HCT116 (cell line): ENCODE data around the gene SARS2. TPM values are rescaled to one million over a fixed set of nuclear protein-coding genes. Genes with fewer than 3 reads are reported as not detected.

Experiments used
- ATAC-seq: fragments of 200-7000 bp; cut with Tn5 transposase; 2 replicates; pipeline ENCODE4 v1.9.1; 2020; ENCODE audit warnings: mild to moderate bottlenecking, moderate library complexity
- BruUV-seq: library from RNA; stranded (reverse); fragments of 400-500 nt; replicated peaks from 2 replicates; lab custom pipeline; 2021; lab: Mats Ljungman, UMichigan
- CTCF ChIA-PET: fragments of 300-600 bp; sonication (Branson Sonifier 250); formaldehyde crosslinking; loops from one replicate; lab custom pipeline; 2021; ENCODE audit warnings: antibody characterized with exemption; lab: Charles Lee
- POLR2A ChIA-PET: fragments of 300-600, 350-600 bp; sonication (Branson Sonifier 250); formaldehyde crosslinking; loops from one replicate; lab custom pipeline; 2021; ENCODE audit warnings: antibody characterized with exemption; lab: Charles Lee
- RAD21 ChIA-PET, 2 experiments: fragments of 300-600 bp; sonication (Branson Sonifier 250); formaldehyde crosslinking; loops; one replicate each; lab custom pipeline; 2023; ENCODE audit warnings: low total read pairs in 2 of 2; ENCODE audit not compliant: uncharacterized antibody in 2 of 2, unreplicated experiment in 2 of 2, low non-redundant PET in 1 of 2; lab: Charles Lee
- DNase-seq: peaks from one replicate; pipeline ENCODE4 v3.0.0-alpha.2; 2010; ENCODE audit warnings: low read depth, low spot score
- H2AFZ ChIP-seq: fragments of 200-600 bp; shearing (Covaris generic), sonication (generic); 2 replicates; pipeline ENCODE4 v1.6.1; 2017; ENCODE audit warnings: low read depth, mixed run types, mixed read lengths, antibody characterized with exemption, low read length; ENCODE audit not compliant: poor library complexity, severe bottlenecking
- H3K27ac ChIP-seq: 2 replicates; pipeline ENCODE4 v1.5.1; 2012; ENCODE audit warnings: low read depth, low read length
- H3K27me3 ChIP-seq: fragments of 200-600 bp; sonication (generic); 2 replicates; pipeline ENCODE4 v1.6.1; 2016; ENCODE audit warnings: mixed run types, low read length, mixed read lengths; ENCODE audit not compliant: insufficient read depth
- H3K36me3 ChIP-seq, 2 experiments: fragments of 200-500 bp in 1 of 2; fragments of 200-600 bp in 1 of 2; sonication (Bioruptor generic) in 1 of 2; sonication (generic) in 1 of 2; 2 replicates each; pipeline versions ENCODE4 v1.5.1 to v1.6.1; 2014 to 2016; ENCODE audit warnings: low read length in 2 of 2, inconsistent platforms in 1 of 2, mixed read lengths in 1 of 2, mixed run types in 1 of 2; ENCODE audit not compliant: insufficient read depth in 2 of 2, control insufficient read depth in 1 of 2
- H3K4me1 ChIP-seq, 2 experiments: fragments of 200-600 bp in 1 of 2; sonication (generic) in 1 of 2; 2 replicates each; pipeline versions ENCODE4 v1.5.1 to v1.6.1; 2012 to 2017; ENCODE audit warnings: low read length in 2 of 2, inconsistent platforms in 1 of 2, mild to moderate bottlenecking in 1 of 2, mixed read lengths in 1 of 2, mixed run types in 1 of 2, moderate library complexity in 1 of 2; ENCODE audit not compliant: insufficient read depth in 2 of 2, control insufficient read depth in 1 of 2
- H3K4me2 ChIP-seq: fragments of 200-600 bp; sonication (generic); 2 replicates; pipeline ENCODE4 v1.6.1; 2017; ENCODE audit warnings: mixed run types, low read length, mixed read lengths
- H3K4me3 ChIP-seq, 2 experiments: fragments of 200-600 bp in 1 of 2; sonication (generic) in 1 of 2; replicated peaks in 1 of 2; 2 replicates each; pipeline ENCODE4 v1.5.1; 2011 to 2016; ENCODE audit warnings: low read length in 2 of 2, control low read depth in 1 of 2, low read depth in 1 of 2, mild to moderate bottlenecking in 1 of 2, mixed read lengths in 1 of 2, mixed run types in 1 of 2
- H3K79me2 ChIP-seq: fragments of 200-600 bp; sonication (generic); 2 replicates; pipeline ENCODE4 v1.6.1; 2017; ENCODE audit warnings: mild to moderate bottlenecking, mixed run types, low read length, moderate library complexity, mixed read lengths; ENCODE audit not compliant: insufficient read depth
- H3K9ac ChIP-seq: fragments of 200-600 bp; sonication (generic); 2 replicates; pipeline ENCODE4 v1.6.1; 2016; ENCODE audit warnings: low read length, mixed read lengths
- H3K9me2 ChIP-seq: fragments of 200-600 bp; sonication (generic), shearing (Covaris generic); 2 replicates; pipeline ENCODE4 v1.6.1; 2017; ENCODE audit warnings: mixed run types, mild to moderate bottlenecking, moderate library complexity; ENCODE audit not compliant: insufficient read depth
- H3K9me3 ChIP-seq, 2 experiments: fragments of 200-500 bp in 1 of 2; fragments of 200-600 bp in 1 of 2; sonication (Bioruptor generic) in 1 of 2; sonication (generic) in 1 of 2; 2 replicates each; pipeline ENCODE4 v1.6.1; 2014 to 2017; ENCODE audit warnings: low read length in 2 of 2, mixed read lengths in 2 of 2, inconsistent platforms in 1 of 2, low read depth in 1 of 2, mild to moderate bottlenecking in 1 of 2, mixed run types in 1 of 2, moderate library complexity in 1 of 2; ENCODE audit not compliant: control insufficient read depth in 1 of 2, insufficient read depth in 1 of 2
- H4K20me1 ChIP-seq: fragments of 200-600 bp; sonication (generic), shearing (Covaris generic); 2 replicates; pipeline ENCODE4 v1.6.1; 2017; ENCODE audit warnings: mixed run types, mild to moderate bottlenecking, moderate library complexity; ENCODE audit not compliant: insufficient read depth
- ATF3 ChIP-seq: IDR thresholded peaks from 2 replicates; pipeline ENCODE4 v1.6.1; 2012
- CEBPB ChIP-seq: IDR thresholded peaks from 2 replicates; pipeline ENCODE4 v1.6.1; 2012; ENCODE audit warnings: low read depth
- EGR1 ChIP-seq: IDR thresholded peaks from 2 replicates; pipeline ENCODE4 v1.6.1; 2012; ENCODE audit warnings: low read depth
- ELF1 ChIP-seq: IDR thresholded peaks from 2 replicates; pipeline ENCODE4 v1.6.1; 2012; ENCODE audit warnings: low read depth, borderline replicate concordance
- EZH2 ChIP-seq: fragments of 200-600 bp; sonication (generic); IDR thresholded peaks from 2 replicates; pipeline ENCODE4 v1.6.1; 2017; ENCODE audit warnings: antibody characterized with exemption, mixed run types
- EZH2phosphoT487 ChIP-seq: fragments of 200-600 bp; IDR thresholded peaks from 2 replicates; pipeline ENCODE4 v1.6.1; 2018; ENCODE audit warnings: antibody characterized with exemption, borderline replicate concordance
- JUND ChIP-seq: IDR thresholded peaks from 2 replicates; pipeline ENCODE4 v1.6.1; 2012
- MAX ChIP-seq: IDR thresholded peaks from 2 replicates; pipeline ENCODE4 v1.6.1; 2012
- POLR2A ChIP-seq: IDR thresholded peaks from 2 replicates; pipeline ENCODE4 v1.7.0; 2011; ENCODE audit warnings: borderline replicate concordance; ENCODE audit not compliant: insufficient read depth, insufficient read length; ENCODE audit errors: extremely low read depth
- POLR2AphosphoS5 ChIP-seq: IDR thresholded peaks from 2 replicates; pipeline ENCODE4 v1.6.1; 2011; ENCODE audit warnings: mild to moderate bottlenecking, low read depth, low read length, moderate library complexity
- REST ChIP-seq: IDR thresholded peaks from 2 replicates; pipeline ENCODE4 v1.6.1; 2012; ENCODE audit warnings: low read depth
- SIN3A ChIP-seq: IDR thresholded peaks from 2 replicates; pipeline ENCODE4 v1.6.1; 2012; ENCODE audit warnings: low read depth
- SP1 ChIP-seq: IDR thresholded peaks from 2 replicates; pipeline ENCODE4 v1.6.1; 2012; ENCODE audit warnings: low read depth
- TCF7L2 ChIP-seq: IDR thresholded peaks from 2 replicates; pipeline ENCODE4 v1.7.0; 2011; ENCODE audit warnings: borderline replicate concordance, inconsistent platforms; ENCODE audit not compliant: insufficient read depth, insufficient read length; ENCODE audit errors: extremely low read depth
- YY1 ChIP-seq: IDR thresholded peaks from 2 replicates; pipeline ENCODE4 v1.6.1; 2011; ENCODE audit warnings: low read length, low read depth, moderate library complexity, mild to moderate bottlenecking; ENCODE audit not compliant: insufficient replicate concordance; ENCODE audit errors: extremely low read depth
- ZBTB33 ChIP-seq: IDR thresholded peaks from 2 replicates; pipeline ENCODE4 v1.6.1; 2011; ENCODE audit warnings: mild to moderate bottlenecking, low read length, moderate library complexity; ENCODE audit not compliant: insufficient replicate concordance; ENCODE audit errors: extremely low read depth
- ZNF274 ChIP-seq: fragments of 200-500 bp; sonication (Bioruptor generic); IDR thresholded peaks from 2 replicates; pipeline ENCODE4 v1.6.1; 2014; ENCODE audit warnings: mild to moderate bottlenecking, low read depth, low read length, inconsistent platforms
- intact Hi-C: fragments of 100-400 bp; cut with micrococcal nuclease; formaldehyde crosslinking; loops from 2 replicates; pipeline ENCODE4 v1.10.0; 2022
- total RNA-seq: library from RNA; stranded (reverse); gene quantifications from one replicate; pipeline ENCODE4 v1.2.1, GENCODE V29; 2021; ENCODE audit not compliant: unreplicated experiment

SARS2 gene
- total RNA-seq, 1 experiment from 2014 or later: 58.2 TPM

GRCh38 chr19:38919837-38920601 lies 10.5 kb downstream of the SARS2 start:
- ChIA-PET RAD21 (no interaction called here), POLR2A (interaction anchor here (0.9 kb wide), 1 partner anchor 10 kb away, joined by 4 read pairs; the partner anchor contains the start of genes MRPS12 and SARS2), CTCF (interaction anchor here (2.3 kb wide), 1 partner anchor 10 kb away, joined by 10 read pairs; the partner anchor contains the start of genes MRPS12 and SARS2)
- intact Hi-C loops: no loop called here
- Histone ChIP-seq H3K4me1 (no peaks in the 10 kb centered on the region), H3K27me3 (no peaks in the 10 kb centered on the region), H2AFZ (no peak overlapping the region), H3K9me2 (no peaks in the 10 kb centered on the region), H3K9me3 (no peaks in the 10 kb centered on the region), H3K9ac (no peak overlapping the region), H3K79me2 (no peaks in the 10 kb centered on the region), H3K36me3 (peaks cover 8 to 15% of the 10 kb centered on the region in 2 experiments; a peak in 3 of 4 replicates), H3K27ac (no peak overlapping the region), H3K4me2 (no peak overlapping the region), H4K20me1 (no peaks in the 10 kb centered on the region), H3K4me3 (no peak overlapping the region)
- ATAC-seq (no peak), DNase-seq (no peak)
- no TSS peak for BruUV-seq
- no peak for TF ChIP-seq EZH2phosphoT487
- TF ChIP-seq CEBPB: no peak
- no peak for TF ChIP-seq SP1
- TF ChIP-seq EZH2: no peak
- TF ChIP-seq JUND: no peak
- TF ChIP-seq YY1: no peak
- no peak for TF ChIP-seq ATF3
- TF ChIP-seq ZBTB33: no peak
- TF ChIP-seq POLR2A: no peak
- no peak for TF ChIP-seq TCF7L2
- TF ChIP-seq ELF1: no peak
- no peak for TF ChIP-seq SIN3A
- no peak for TF ChIP-seq REST
- no peak for TF ChIP-seq POLR2AphosphoS5
- no peak for TF ChIP-seq EGR1
- TF ChIP-seq ZNF274: no peak
- no peak for TF ChIP-seq MAX
